Endothelial cell (in vitro differentiated cells): ENCODE measurements around the gene RSF1. TPM values are rescaled to one million over a fixed set of nuclear protein-coding genes. Genes with fewer than 3 reads are reported as not detected.

Source experiments
- DNase-seq: peaks from one replicate; pipeline ENCODE4 v3.0.0; 2021; ENCODE audit warnings: low spot score
- H3K27ac Mint-ChIP-seq: one replicate; pipeline ENCODE4 v1.8.0; 2021; ENCODE audit warnings: mixed read lengths, inconsistent platforms; ENCODE audit not compliant: unreplicated experiment
- H3K27me3 Mint-ChIP-seq: one replicate; pipeline ENCODE4 v1.8.0; 2021; ENCODE audit warnings: mild to moderate bottlenecking, moderate library complexity, mixed read lengths, inconsistent platforms; ENCODE audit not compliant: unreplicated experiment
- H3K36me3 Mint-ChIP-seq: one replicate; pipeline ENCODE4 v1.8.0; 2021; ENCODE audit warnings: mild to moderate bottlenecking, low read depth, mixed read lengths, inconsistent platforms; ENCODE audit not compliant: unreplicated experiment
- H3K4me1 Mint-ChIP-seq: one replicate; pipeline ENCODE4 v1.8.0; 2021; ENCODE audit warnings: mild to moderate bottlenecking, mixed read lengths, inconsistent platforms; ENCODE audit not compliant: unreplicated experiment
- H3K4me3 Mint-ChIP-seq: one replicate; pipeline ENCODE4 v1.8.0; 2021; ENCODE audit warnings: mild to moderate bottlenecking, mixed read lengths, inconsistent platforms; ENCODE audit not compliant: unreplicated experiment
- H3K9me3 Mint-ChIP-seq: one replicate; pipeline ENCODE4 v1.8.0; 2021; ENCODE audit warnings: mixed read lengths, inconsistent platforms; ENCODE audit not compliant: unreplicated experiment
- CTCF ChIP-seq: fragments of 200-600 bp; sonication (generic); IDR thresholded peaks from one replicate; pipeline ENCODE4 v1.5.0; 2021; ENCODE audit warnings: antibody characterized with exemption; ENCODE audit not compliant: unreplicated experiment
- total RNA-seq: library from RNA; stranded (reverse); fragmentation: NEBNext Ultra II Directional; extraction: Animal tissue kit (Norgen Biotek cat#: 25700); gene quantifications from one replicate; pipeline ENCODE4 v1.2.1, GENCODE V29; 2021; ENCODE audit not compliant: unreplicated experiment

RSF1 gene
- total RNA-seq, 1 donor from 2014 or later: 73.7 TPM

- no peak overlapping the region for H3K4me3 Mint-ChIP-seq
Measured at GRCh38 chr11:77771135-77771534, 49.4 kb downstream of the RSF1 start.

GRCh38 chr11:77770629-77771028 is 49.9 kb downstream of the RSF1 start:
- no peak overlapping the region for H3K4me3 Mint-ChIP-seq
- H3K36me3 Mint-ChIP-seq: no peaks in the 10 kb centered on the region
- no peaks in the 10 kb centered on the region for H3K9me3 Mint-ChIP-seq
- no peaks in the 10 kb centered on the region for H3K27me3 Mint-ChIP-seq
- DNase-seq: no peak
- TF ChIP-seq CTCF: no peak
- H3K27ac Mint-ChIP-seq: no peak overlapping the region
- peaks cover 20% of the 10 kb centered on the region for H3K4me1 Mint-ChIP-seq

More at GRCh38 chr11:77771135-77771534, 49.4 kb downstream of the RSF1 start:
- no peak for DNase-seq
- no peaks in the 10 kb centered on the region for H3K36me3 Mint-ChIP-seq
- TF ChIP-seq CTCF: no peak
- no peaks in the 10 kb centered on the region for H3K9me3 Mint-ChIP-seq
- peaks cover 20% of the 10 kb centered on the region for H3K4me1 Mint-ChIP-seq
- no peak overlapping the region for H3K27ac Mint-ChIP-seq
- no peaks in the 10 kb centered on the region for H3K27me3 Mint-ChIP-seq

GRCh38 chr11:77762426-77762825 is 58.1 kb downstream of the RSF1 start:
- Mint-ChIP-seq H3K4me1 (peaks cover 3% of the 10 kb centered on the region), H3K36me3 (peaks cover 4% of the 10 kb centered on the region), H3K9me3 (no peaks in the 10 kb centered on the region), H3K27ac (no peak overlapping the region), H3K4me3 (no peak overlapping the region), H3K27me3 (no peaks in the 10 kb centered on the region)
- no peak for DNase-seq
- no peak for TF ChIP-seq CTCF

GRCh38 chr11:77761491-77761890 is 59.0 kb downstream of the RSF1 start:
- peaks cover 4% of the 10 kb centered on the region for H3K36me3 Mint-ChIP-seq
- no peak overlapping the region for H3K4me3 Mint-ChIP-seq
- no peaks in the 10 kb centered on the region for H3K27me3 Mint-ChIP-seq
- no peak for DNase-seq
- TF ChIP-seq CTCF: no peak
- H3K27ac Mint-ChIP-seq: no peak overlapping the region
- no peaks in the 10 kb centered on the region for H3K4me1 Mint-ChIP-seq
- H3K9me3 Mint-ChIP-seq: no peaks in the 10 kb centered on the region

- H3K4me3 Mint-ChIP-seq: no peak overlapping the region
- TF ChIP-seq CTCF: no peak
- no peaks in the 10 kb centered on the region for H3K9me3 Mint-ChIP-seq
- peaks cover 2% of the 10 kb centered on the region for H3K4me1 Mint-ChIP-seq
- no peaks in the 10 kb centered on the region for H3K27me3 Mint-ChIP-seq
- no peak for DNase-seq
- H3K27ac Mint-ChIP-seq: no peak overlapping the region
- peaks cover 15% of the 10 kb centered on the region for H3K36me3 Mint-ChIP-seq
Measured at GRCh38 chr11:77758331-77758730, 62.2 kb downstream of the RSF1 start.
